Stimulated activated CD8-positive, alpha-beta memory T cell treated with anti-CD3 and anti-CD28 coated beads, Interleukin-7, amount 100 ng/mL, for 1 hour (primary cell): Measurements from ENCODE around the gene LY6G5B.
A peak's percentile ranks its signal among the peaks of the same experiment; 100 is the strongest.
"Not testable (repeated sequence)": the region's sequence is repeated elsewhere in the genome, so short reads cannot be mapped to it uniquely, and the experiment has no call there.

ENCODE experiments used
- DNase-seq, 2 donors: peaks; one replicate each; pipeline ENCODE4 v3.0.0-alpha.2; 2020; ENCODE audit warnings: low read depth in 2 of 2

The LY6G5B gene

DNA sequence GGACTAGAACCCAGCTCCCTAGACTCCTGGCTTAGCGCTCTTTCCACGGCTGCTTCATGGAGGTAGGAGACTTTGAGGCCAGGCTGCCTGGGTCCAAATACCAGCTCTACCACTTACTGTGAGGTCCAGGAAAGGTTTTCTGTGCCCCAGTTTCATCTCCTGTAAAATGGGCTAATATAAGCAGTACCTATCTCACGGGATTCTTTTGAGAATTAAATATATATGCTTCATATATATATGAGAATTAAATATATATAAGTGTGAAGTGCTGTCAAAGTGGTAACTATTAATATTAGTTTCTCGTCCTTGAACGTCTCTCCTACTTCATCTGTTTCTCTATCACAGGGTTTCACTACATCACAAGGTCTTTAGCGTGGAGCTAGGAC lies 21.3 kb downstream of the LY6G5B start:
- no peak for DNase-seq

DNA sequence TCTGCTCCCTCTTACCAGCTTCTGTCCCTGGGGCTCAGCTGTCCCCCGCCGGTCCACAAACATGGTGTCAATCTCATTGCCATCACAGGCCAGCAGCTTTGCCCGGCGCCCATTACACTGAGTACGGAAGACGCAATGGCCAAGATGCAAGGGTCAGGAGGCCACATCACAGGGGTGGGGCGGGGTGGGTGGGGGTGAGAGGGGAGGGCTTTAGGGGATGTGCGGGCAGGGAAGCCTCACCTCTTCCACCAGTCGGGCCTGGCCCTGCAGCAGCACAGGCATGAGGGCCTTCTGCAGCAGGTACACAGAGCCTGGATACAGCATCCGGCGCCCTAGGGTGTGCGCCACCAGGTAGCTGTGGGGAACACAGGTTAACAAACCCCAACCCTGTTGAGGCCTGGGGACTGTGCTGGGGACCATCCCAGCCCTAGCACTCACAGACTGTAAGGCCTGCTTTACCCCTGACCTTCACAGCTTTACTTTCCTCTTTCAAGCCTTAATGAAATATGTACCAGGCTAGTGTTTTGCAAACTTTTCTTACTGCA lies 21.9 kb downstream of the LY6G5B start:
- no peak for DNase-seq

DNA sequence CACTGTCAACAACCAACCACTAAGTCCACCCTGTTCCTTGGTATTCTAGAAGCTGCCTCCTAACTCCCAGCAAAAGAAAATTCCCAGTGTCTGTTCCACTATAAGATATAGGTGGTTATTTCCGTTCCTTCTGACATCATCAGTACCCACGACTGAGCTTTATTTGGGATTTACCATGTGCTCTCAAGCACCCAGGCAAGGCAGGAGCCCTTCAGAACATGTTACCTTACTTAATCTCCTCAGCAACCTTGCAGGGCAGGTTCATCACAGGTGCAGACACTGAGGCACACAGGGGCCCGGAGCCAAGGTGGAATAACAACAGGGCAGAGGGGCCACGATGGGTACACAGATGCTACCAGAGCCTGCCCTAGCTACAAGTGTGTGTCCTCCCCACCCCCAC lies 22.6 kb downstream of the LY6G5B start:
- no peak for DNase-seq

DNA sequence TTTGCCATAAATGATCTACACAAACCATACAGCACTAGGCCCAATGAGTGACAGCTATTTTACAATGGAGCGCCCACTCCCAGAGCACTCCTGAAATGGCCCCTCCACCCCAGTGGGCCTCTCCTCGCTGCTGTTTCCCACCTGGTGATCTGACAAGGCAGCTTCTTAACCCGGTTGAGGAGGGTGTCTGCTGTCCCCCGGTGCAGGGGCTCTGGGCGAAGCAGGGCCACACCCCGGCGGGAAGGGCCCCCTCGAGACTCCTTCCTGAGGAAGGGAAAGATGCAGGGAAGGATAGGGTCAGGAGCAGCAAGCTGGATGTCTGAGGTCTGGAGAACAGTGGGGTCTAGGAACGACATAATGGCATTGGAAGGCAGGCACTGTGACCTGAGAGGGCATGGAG lies 23.1 kb downstream of the LY6G5B start:
- no peak for DNase-seq

DNA sequence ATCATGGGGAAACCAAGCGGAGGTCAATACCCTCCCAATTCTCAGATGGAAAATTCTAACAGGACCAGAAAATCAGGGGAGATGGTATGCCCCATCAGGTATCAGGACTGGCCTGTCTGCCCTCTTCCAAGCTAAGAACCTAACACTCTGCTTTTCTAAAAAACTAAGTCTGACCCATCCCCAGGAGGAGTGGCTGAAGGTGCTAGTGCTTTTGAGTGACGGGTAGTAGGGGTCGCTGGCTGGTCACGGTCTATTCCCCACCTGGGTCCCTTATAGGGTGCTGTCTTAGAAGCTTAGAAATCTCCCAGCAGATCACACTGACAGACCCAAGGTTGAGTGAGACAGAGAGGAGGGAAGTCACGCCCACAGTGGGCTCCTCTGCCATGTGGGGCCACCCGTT lies 23.8 kb downstream of the LY6G5B start:
- no peak for DNase-seq

DNA sequence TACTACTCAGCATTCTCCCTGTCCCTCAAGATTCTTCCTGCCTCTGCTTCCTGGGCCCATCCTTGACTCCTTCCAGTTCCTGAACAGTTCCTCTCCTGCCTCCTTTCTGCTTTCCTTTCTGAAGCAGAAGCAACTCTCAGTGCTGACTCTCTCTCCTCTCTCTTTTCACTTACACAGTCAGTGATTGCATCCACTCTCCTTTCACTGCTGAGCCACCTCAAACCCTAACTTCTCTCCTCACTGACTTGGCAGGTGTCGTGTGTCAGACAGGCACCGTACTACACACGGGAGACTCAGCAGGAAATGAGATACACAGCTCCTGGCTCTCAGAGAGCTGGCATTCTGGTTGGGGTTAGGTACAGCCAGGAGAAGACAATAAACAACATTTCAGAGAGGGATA lies 27.8 kb downstream of the LY6G5B start:
- DNase-seq, result no peak

DNA sequence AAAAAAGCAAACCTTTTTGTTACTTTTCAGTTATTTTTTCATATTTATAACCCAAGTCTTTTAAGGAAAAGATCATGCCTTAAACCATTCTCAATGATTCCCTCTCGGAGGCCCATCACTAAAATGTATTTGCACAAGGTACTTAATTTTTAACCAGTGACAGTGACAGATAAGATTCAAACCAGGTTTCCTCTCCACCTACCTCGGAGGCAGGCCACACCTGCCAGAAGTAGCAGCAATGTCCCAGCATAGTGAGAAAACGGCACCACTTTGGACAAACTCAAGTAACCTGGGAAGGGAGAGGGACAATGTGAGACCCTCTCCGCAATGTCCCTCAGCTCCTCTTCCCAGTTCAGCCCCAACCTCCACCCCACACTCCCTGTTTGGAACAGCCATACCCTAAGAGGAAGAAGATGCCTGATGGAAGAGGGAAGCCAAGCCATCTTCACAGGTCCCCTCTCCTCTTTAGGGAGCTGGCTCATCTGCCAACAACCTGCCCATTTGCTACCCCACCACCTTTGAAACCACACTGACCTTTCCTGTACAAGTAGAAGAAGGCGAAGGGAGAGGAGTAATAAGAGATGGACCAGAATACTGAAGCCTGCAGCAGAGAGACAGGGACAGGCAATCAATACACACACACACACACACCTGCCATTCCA lies 31.1 kb downstream of the LY6G5B start:
- no peak for DNase-seq

DNA sequence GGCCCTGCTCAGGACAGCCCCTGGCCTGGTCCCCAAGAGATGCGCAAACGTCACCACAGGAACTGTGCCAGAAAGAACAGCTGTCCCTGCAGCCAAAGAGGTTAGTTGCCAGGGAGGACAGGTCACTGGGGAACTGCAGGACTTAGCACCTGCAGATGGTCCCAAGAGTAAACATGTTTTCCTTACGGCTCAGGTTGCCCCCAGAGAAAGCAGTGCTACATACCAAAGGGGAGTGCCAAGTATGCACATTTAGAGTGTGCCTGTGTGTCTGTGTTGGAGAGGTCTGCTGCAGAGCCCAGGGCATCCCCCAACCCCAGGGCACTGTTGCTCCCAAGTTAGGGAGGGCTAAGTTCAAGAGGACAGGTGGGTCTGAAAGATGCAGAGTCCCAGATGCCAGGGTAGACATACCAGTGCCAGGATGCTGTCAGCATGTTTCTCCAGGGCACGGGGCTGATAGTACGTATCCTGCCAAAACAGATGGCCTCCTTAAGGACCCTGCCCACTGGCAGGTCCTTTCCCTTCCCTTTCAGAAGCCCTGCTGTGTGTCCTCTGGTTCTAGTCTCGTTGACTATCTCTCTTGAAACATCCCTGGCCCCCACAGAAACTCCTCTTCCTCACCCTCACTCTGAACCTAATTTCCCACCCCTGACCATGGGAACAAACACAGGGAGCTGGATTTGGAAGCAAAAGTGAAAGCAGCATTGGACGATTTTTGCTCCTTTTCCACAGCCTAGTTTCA lies 32.1 kb downstream of the LY6G5B start:
- no peak for DNase-seq

DNA sequence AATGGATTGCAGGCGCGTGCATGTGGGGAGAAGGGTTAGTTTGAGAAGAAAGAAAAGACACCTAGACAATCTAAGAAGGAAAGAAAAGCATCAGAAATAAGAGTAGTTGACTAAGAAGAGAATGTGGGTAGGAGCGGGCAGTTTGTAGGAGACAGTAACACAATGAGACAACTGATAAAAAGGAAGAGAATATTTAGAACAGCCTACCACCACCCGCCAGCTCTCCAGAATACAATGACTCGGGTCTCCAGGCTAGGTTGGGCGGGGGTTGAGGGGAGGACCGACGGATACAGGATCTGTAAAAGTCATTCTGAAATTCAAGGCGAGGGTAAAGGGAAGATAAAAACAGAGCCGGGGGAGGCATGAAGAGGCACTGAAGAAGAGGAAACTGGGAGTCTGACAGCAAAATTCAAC lies 32.6 kb downstream of the LY6G5B start:
- DNase-seq, result no peak

DNA sequence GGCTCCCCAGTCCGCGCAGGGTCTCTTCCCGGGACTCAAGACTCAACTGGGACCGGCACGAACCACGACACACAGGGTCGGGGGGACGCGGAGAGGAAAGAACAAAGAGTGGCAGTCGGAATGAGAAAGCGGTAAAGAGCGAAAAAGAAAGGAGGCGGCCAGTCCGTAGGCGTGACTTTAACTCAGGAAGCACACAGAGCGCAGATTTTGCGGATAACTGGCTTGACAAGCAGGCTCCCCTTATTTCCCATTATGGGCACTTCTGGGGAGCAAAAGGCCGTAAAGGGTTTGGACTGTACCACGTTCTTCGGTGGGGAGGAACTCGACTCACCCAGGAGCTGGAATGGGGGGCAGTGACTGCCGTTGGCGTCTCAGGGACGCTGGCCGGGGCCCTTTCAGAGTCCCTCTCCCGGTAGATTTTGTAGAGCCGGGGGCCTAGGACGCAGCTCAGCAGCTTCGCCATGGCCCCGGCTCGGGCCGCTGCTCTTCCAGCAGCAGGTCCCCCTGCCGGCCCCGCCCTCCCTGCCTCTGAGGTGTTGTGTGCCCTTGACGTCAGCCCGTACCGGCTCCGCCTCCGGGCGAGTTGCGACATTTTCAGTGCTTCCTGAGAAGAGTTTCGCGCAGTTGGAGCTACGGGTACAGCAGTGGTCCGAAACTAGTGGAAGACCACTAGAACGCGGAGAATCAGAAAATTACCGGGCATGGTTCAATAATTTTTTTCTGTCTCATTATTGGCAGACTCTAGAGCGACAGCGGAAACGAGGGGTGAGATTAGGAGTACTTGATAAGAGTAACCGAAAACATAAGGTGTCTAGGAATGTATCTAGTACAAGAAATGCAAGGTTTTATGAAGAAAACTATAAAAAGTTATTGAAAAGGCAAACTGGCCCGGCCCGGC lies 33.3 kb downstream of the LY6G5B start, which contains the start of gene ABHD16A:
ABHD16A (minus strand) TSS at position 506 of the 898 bp plus-strand sequence; CDS start at position 463, 43 bp downstream.
- DNase-seq, result peak; percentile 93

DNA sequence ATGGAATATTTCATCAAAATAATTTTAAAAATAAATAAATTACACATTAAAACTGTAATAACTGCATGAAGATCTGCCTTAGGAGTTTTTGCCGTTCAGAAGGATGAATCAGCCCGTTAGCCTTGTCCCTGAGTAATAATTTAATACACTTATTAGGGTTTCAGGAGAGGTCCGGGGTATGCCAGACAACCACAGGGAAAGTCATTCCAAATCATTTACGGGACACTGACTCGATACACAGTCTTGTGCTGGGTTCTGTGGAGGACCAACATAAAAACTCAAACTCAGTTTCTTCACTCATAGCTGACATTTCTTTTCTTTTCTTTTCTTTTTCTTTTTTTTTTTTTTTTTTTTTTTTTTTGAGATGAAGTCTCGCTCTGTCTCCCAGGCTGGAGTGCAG lies 36.2 kb downstream of the LY6G5B start:
- no peak for DNase-seq

DNA sequence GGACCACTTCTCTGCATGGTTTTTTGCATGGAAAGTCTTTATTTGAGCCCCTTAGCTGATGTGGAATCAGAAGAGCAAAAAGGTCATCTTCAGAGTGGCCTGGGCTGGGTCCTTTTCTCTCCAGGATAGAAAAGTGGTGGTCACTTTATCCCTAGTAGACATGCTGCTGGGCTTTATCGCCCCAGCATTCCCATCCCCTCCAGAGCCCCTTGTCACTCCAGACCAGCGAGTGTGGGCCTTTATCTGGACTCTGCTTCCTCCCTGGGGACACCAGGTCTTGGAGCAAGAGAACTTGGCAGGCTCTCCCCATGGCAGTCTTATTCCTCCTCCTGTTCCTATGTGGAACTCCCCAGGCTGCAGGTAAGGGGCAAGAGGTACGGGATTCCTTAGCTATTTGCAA lies 36.8 kb downstream of the LY6G5B start, which contains the start of gene LY6G6F:
LY6G6F (plus strand) TSS at position 268 of the 400 bp plus-strand sequence; CDS start at position 309, 41 bp downstream.
- no peak for DNase-seq

DNA sequence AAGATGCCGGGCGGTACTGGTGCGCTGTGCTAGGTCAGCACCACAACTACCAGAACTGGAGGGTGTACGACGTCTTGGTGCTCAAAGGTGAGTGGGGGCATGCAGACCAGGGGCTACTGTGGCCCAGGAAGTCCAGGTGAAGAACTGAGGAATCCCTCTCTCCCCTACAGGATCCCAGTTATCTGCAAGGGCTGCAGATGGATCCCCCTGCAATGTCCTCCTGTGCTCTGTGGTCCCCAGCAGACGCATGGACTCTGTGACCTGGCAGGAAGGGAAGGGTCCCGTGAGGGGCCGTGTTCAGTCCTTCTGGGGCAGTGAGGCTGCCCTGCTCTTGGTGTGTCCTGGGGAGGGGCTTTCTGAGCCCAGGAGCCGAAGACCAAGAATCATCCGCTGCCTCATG lies 37.9 kb downstream of the LY6G5B start:
- no peak for DNase-seq

DNA sequence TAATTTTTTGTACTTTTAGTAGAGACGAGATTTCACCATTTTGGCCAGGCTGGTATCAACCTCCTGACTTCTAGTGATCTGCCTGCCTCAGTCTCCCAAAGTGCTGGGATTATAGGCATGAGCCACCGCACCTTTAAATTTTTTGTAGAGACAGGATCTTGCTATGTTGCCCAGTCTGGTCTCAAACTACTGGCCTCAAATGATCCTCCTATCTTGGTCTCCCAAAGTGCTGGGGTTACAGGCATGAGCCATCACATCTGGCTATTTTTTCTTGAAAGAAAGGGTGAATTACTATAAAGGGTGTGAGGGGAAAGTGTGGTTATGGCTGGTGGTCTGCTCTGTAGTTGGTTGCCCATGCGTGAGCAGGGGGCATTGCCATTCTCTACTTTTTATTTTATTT lies 38.4 kb downstream of the LY6G5B start:
- no peak for DNase-seq

DNA sequence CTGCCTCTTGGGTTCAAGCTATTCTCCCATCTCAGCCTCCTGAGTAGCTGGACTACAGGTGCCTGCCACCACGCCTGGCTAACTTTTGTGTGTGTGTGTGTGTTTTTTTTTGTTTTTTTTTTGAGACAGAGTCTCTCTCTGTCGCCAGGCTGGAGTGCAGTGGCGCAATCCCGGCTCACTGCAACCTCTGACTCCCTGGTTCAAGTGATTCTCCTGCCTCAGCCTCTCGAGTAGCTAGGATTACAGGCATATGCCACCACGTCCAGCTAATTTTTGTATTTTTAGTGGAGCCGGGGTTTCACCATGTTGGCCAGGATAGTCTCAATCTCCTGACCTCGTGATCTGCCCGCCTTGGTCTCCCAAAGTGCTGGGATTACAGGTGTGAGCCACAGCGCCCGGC lies 39.4 kb downstream of the LY6G5B start:
- not testable (repeated sequence) for DNase-seq

DNA sequence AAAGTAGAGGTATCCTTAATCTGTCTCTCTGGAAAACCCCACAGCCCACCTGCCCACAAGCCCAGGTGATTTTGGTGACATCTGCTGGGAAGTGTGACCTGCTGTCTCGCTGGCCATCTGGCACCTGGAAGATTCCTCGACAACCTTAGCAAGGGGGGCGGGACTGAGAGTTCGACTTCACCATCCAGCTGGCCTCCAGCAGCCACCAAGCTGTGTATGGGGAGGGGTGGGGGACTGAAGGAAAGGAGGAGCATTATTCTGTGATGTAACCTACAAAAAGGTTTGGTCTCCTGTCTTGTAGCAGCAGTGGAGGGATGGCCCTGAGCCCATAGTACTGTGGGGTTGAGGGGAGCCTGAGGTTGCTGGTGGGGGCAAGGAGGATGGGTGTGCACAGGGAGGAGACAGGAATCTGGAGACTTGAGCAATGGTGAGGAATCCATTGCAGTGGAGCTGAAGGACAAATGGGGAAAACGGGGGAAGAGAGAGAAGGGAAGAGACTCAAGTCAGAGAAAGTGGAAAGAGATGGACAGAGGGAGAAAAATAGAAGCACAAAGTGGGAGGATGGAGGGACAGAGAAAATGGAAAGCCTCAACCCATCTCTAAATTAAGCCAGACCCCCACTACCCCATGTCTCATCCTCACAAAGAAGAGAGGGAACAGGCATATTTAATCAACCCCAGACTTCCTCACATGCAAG lies 40.9 kb downstream of the LY6G5B start:
- DNase-seq, result no peak

DNA sequence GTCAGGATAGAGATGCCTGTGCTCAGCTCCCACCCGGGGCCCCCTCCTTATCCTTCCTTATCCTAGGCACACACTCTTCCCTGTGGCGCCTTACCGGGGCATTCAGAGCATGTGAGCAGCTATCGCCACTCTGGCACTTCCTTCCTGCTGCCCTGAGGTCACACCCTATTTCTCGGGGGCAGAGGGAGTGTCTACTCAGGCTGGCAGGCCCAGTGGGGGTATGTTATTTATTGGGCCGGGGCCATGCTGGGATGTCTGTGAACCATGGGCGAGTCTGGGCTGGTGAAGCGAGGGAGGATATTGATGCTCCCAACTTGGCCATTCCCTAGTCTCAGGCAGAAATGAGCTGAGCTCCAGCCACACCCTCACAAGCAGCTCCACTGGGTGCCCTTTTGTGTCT lies 41.5 kb downstream of the LY6G5B start:
- no peak for DNase-seq

DNA sequence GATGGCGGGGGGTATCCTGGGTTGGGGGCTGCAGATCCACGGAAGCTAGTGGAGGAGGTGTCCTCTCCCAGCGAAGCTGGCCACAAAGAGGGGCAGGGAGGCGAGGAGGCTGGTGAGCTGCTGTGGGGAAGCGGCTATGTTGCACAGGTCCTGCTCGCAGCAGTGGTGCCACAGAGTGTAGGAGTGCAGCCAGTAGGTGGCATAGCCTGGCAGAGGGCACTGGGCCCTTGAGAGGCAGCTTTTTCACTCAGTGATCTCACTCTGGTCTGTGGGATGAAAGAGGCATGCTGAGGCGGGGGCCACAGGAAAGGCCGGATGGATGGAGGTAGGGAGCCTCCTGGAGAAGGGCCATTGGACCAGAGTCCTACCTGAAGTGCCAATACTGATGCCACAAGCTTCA lies 42.5 kb downstream of the LY6G5B start:
- no peak for DNase-seq

DNA sequence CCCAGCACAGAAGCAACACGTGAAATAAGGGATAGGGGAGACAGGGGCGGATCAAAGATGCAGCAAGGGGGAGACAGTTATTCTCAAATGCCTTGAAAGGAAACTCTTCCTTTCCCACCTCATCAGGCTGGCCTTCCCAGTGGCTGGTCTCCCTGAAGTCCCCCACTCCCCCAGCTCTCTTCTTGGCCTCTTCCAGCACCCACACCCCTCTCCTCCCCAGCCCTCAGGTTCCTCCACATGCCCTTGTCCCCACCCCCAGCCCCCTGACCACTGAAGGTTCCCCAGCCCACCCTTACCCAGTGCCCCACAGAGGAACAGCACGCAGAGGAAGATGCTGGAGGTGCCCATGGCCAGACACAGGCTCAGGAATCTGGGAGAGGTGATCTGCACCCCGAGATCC lies 43.7 kb downstream of the LY6G5B start:
- DNase-seq, result no peak

DNA sequence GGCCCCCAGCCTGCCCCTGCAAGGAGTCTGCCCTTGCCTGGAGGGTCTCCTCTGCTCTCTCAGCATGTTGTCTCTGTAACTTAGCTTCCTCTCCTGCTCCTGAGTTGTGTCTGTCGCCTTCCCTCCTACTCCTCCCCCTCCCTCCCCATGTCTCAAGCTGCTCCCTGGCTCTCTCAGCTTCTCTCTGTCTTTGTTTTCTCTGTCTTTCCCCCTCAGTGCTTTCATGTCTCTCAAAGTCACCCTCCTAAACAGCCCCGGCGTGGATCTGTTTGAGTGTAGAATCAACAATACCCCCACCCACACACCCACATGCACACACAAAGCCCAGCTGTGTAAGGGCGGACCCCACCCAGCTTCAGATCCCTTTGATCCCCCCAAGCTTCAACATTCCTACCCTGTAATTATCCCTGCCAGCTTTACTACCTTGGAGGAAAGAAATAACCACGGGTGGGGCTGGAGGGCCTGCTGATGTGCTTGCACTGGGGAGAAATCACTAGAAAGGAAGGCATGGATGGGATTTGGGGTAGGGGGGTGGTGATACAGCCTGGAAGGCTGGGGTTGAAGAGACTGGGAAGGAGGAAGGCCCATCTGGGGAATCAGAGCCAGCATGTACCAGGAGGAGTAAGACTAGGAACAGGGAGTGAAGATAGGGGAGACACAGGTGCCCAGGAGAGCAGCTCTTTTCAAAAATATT lies 44.4 kb downstream of the LY6G5B start:
- DNase-seq, result no peak
